Skeletal muscle tissue (tissue), 4 donors: ENCODE data around the gene ADGRB2. TPM values are rescaled to one million over a fixed set of nuclear protein-coding genes. Genes with fewer than 3 reads are reported as not detected.

Source experiments
- H3K27ac ChIP-seq: one replicate; pipeline ENCODE4 v1.7.0; 2013; ENCODE audit warnings: mild to moderate bottlenecking, low read depth, low read length, inconsistent platforms
- H3K27me3 ChIP-seq, 3 donors: one replicate each; pipeline ENCODE4 v1.7.0; 2013; ENCODE audit warnings: low read length in 3 of 3; ENCODE audit not compliant: control insufficient read depth in 3 of 3, insufficient read depth in 3 of 3
- H3K36me3 ChIP-seq, 3 donors: one replicate each; pipeline ENCODE4 v1.7.0; 2013; ENCODE audit warnings: low read length in 3 of 3; ENCODE audit not compliant: control insufficient read depth in 3 of 3, insufficient read depth in 3 of 3
- H3K4me1 ChIP-seq, 3 donors: one replicate each; pipeline ENCODE4 v1.7.0; 2013; ENCODE audit warnings: low read length in 3 of 3, mild to moderate bottlenecking in 3 of 3; ENCODE audit not compliant: control insufficient read depth in 3 of 3, insufficient read depth in 3 of 3
- H3K4me3 ChIP-seq, 3 donors: one replicate each; pipeline ENCODE4 v1.7.0; 2013; ENCODE audit warnings: low read length in 3 of 3
- H3K9ac ChIP-seq, 3 donors: one replicate each; pipeline ENCODE4 v1.7.0; 2013; ENCODE audit warnings: low read length in 3 of 3, mild to moderate bottlenecking in 3 of 3, moderate library complexity in 2 of 3, low read depth in 1 of 3
- H3K9me3 ChIP-seq, 3 donors: one replicate each; pipeline ENCODE4 v1.7.0; 2013; ENCODE audit warnings: low read length in 3 of 3; ENCODE audit not compliant: control insufficient read depth in 3 of 3
- total RNA-seq: library from RNA; depleted of rRNA; stranded (reverse); fragments of >200 nt; gene quantifications from one replicate; pipeline ENCODE4 v1.2.3, GENCODE V29; 2014
- donor health status: Osteomylitis.

Gene ADGRB2
- total RNA-seq, 1 donor from 2014 or later: 6.3 TPM

GRCh38 chr1:31687601-31688000 is 76.5 kb downstream of the ADGRB2 start:
- no peaks in the 10 kb centered on the region for H3K9me3 ChIP-seq
- H3K27me3 ChIP-seq: no peaks in the 10 kb centered on the region
- no peaks in the 10 kb centered on the region for H3K4me1 ChIP-seq
- H3K9ac ChIP-seq: no peak overlapping the region
- peaks cover 0 to 8% (median 0%) of the 10 kb centered on the region in 3 donors for H3K36me3 ChIP-seq
- no peak overlapping the region for H3K27ac ChIP-seq
- no peak overlapping the region for H3K4me3 ChIP-seq

- no peak overlapping the region for H3K4me3 ChIP-seq
- H3K9me3 ChIP-seq: no peaks in the 10 kb centered on the region
- H3K9ac ChIP-seq: no peak overlapping the region
- no peaks in the 10 kb centered on the region for H3K27me3 ChIP-seq
- no peaks in the 10 kb centered on the region for H3K4me1 ChIP-seq
- H3K27ac ChIP-seq: no peak overlapping the region
- peaks cover 0 to 10% (median 0%) of the 10 kb centered on the region in 3 donors for H3K36me3 ChIP-seq
Measured at GRCh38 chr1:31685795-31686194, 78.3 kb downstream of the ADGRB2 start.

DNA sequence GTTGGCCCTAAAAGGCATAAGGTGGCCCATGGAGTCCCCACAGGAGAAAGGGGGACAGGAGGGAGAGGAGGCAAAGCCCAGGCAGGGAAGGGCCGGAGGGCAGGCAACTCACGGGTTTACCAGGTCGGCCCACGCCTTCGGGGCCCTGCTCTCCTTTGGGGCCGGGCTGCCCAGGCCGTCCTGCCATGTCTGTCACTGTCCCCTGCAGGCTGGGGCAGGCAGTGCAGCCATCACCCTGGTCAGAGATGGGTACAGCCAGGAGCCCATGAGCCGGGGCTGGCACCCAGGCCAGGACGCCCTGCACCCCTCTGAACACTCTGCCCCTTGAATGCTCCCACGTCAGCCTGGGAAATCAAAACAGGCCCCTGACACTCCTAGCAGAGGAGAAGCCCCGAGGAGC is 80.1 kb downstream of the ADGRB2 start:
- no peaks in the 10 kb centered on the region for H3K4me1 ChIP-seq
- H3K36me3 ChIP-seq: peaks cover 0 to 7% (median 2%) of the 10 kb centered on the region in 3 donors

GRCh38 chr1:31681415-31681814 is 82.7 kb downstream of the ADGRB2 start:
- no peaks in the 10 kb centered on the region for H3K27me3 ChIP-seq
- H3K9ac ChIP-seq: no peak overlapping the region
- H3K27ac ChIP-seq: no peak overlapping the region
- H3K9me3 ChIP-seq: no peaks in the 10 kb centered on the region
- H3K36me3 ChIP-seq: peaks cover 0 to 7% (median 2%) of the 10 kb centered on the region in 3 donors
- no peaks in the 10 kb centered on the region for H3K4me1 ChIP-seq
- no peak overlapping the region for H3K4me3 ChIP-seq

More for the DNA sequence above, 80.1 kb downstream of the ADGRB2 start:
- Histone ChIP-seq H3K9ac (no peak overlapping the region), H3K27me3 (no peaks in the 10 kb centered on the region), H3K27ac (no peak overlapping the region), H3K9me3 (no peaks in the 10 kb centered on the region), H3K4me3 (no peak overlapping the region)

DNA sequence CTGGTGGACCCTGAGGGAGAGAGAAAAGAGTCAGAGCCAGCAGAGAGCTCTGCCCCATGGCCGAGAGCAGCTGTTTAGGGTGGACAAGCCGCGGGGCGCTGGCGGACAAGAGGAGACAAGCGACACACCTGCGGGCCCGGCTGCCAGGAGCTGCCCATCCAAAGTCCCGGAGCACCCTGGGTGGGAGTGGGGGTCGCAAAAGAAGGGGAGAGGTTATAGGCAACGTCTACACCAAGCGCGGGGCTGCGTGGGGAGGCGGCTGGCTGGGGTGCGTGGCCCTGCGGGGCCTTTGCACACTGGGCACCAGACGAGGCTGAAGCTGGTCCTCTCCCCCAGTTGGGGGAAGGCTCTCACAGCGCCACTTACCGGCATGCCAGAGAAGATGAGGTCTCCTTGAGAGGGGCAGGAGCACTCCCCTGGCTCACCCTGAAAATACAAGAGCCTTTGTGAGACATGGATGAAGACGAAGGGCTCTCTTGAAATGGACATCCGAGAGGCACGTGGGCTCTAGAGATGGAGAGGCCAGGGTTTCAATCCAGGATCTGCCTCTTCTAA is 84.4 kb downstream of the ADGRB2 start:
- Histone ChIP-seq H3K36me3 (peaks cover 0 to 5% (median 2%) of the 10 kb centered on the region in 3 donors), H3K27me3 (no peaks in the 10 kb centered on the region), H3K9me3 (no peaks in the 10 kb centered on the region)

GRCh38 chr1:31679091-31679490 is 85.0 kb downstream of the ADGRB2 start:
- Histone ChIP-seq H3K4me3 (no peak overlapping the region), H3K9me3 (no peaks in the 10 kb centered on the region), H3K9ac (no peak overlapping the region), H3K27me3 (no peaks in the 10 kb centered on the region), H3K36me3 (peaks cover 0 to 5% (median 2%) of the 10 kb centered on the region in 3 donors), H3K4me1 (peaks cover 11 to 14% (median 12%) of the 10 kb centered on the region in 3 donors), H3K27ac (no peak overlapping the region)

More for the DNA sequence above, 84.4 kb downstream of the ADGRB2 start:
- Histone ChIP-seq H3K27ac (no peak overlapping the region), H3K4me1 (peaks cover 7 to 8% (median 7%) of the 10 kb centered on the region in 3 donors), H3K4me3 (no peak overlapping the region), H3K9ac (no peak overlapping the region)

DNA sequence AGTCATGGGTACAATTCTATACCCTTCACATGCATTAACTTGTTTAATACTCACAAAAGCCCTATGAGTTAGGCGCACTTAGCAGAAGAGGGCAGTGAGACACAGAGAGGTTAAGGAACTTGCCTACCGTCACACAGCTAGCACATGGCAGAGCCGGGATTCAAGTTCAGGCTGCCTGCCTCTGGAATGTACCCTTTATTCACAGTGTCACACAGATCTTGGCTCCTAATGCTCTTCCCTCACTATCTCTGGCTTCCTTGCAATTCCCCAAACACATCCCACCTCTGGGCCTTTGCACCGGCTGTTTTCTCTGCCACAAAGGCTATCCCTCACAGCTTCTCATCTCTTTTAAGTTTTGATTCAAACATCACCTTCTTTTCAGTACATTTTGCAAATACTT is 85.5 kb downstream of the ADGRB2 start:
- Histone ChIP-seq H3K4me1 (peaks cover 15 to 18% (median 16%) of the 10 kb centered on the region in 3 donors), H3K9me3 (no peaks in the 10 kb centered on the region), H3K36me3 (peaks cover 0 to 5% (median 2%) of the 10 kb centered on the region in 3 donors), H3K9ac (no peak overlapping the region), H3K27ac (no peak overlapping the region), H3K4me3 (no peak overlapping the region), H3K27me3 (no peaks in the 10 kb centered on the region)

- peaks cover 22 to 25% (median 24%) of the 10 kb centered on the region in 3 donors for H3K4me1 ChIP-seq
Measured at GRCh38 chr1:31677949-31678348, 86.2 kb downstream of the ADGRB2 start.

DNA sequence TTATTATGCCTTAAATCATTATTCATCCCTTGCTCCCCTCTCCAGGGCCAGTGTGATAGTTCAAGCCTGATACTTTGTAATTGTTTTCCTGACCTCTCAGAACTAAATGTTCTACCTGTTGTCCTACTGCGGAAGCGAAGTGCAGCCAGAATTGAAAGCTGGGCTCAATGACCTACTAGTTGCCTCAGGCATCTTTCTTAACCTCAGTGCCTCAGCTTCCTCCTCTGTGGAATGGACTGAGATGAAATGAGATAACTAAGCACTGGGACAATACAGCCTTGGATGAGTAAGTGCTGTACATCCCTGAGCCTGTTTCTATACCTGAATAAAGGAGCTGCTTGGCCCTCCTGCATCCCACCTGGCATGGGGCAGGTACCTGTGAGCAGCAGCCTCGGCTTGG is 86.7 kb downstream of the ADGRB2 start:
- no peaks in the 10 kb centered on the region for H3K9me3 ChIP-seq
- peaks cover 0 to 4% (median 2%) of the 10 kb centered on the region in 3 donors for H3K36me3 ChIP-seq
- no peak overlapping the region for H3K4me3 ChIP-seq
- H3K4me1 ChIP-seq: peaks cover 28 to 31% (median 29%) of the 10 kb centered on the region in 3 donors
- no peak overlapping the region for H3K9ac ChIP-seq
- no peak overlapping the region for H3K27ac ChIP-seq
- H3K27me3 ChIP-seq: no peaks in the 10 kb centered on the region

More at GRCh38 chr1:31677949-31678348, 86.2 kb downstream of the ADGRB2 start:
- Histone ChIP-seq H3K27me3 (no peaks in the 10 kb centered on the region), H3K4me3 (no peak overlapping the region), H3K9ac (no peak overlapping the region), H3K27ac (no peak overlapping the region), H3K9me3 (no peaks in the 10 kb centered on the region), H3K36me3 (peaks cover 0 to 5% (median 2%) of the 10 kb centered on the region in 3 donors)
